Activated CD8-positive, alpha-beta memory T cell treated with anti-CD3 and anti-CD28 coated beads, Interleukin-2, amount 50 U/mL, for 1 hour (primary cell): Measurements from ENCODE around the gene GAGE13.
"Not testable (repeated sequence)": the region's sequence is repeated elsewhere in the genome, so short reads cannot be mapped to it uniquely, and the experiment has no call there.

ENCODE experiments used
- DNase-seq: peaks from one replicate; pipeline ENCODE4 v3.0.0-alpha.2; 2020; ENCODE audit errors: extremely low read depth

GAGE13 gene

DNA sequence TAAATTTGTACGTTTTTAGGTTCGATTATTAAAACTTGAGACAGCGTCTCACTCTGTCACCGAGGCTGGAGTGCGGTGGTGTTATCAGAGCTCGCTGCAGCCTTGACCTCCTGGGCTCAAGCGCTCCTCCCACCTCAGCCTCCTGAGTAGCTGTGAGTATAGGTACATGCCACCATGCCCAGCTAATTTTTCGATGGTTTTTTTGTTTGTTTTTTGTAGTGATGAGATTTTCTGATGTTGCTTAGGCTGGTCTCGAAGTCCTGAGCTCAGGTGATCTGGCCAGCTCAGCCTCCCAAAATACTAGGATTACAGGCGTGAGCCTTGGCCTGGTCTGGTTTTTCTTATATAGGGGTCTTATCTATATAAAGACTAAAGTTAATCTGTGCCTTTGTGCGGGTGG is 961 bp upstream of the GAGE13 start:
- not testable (repeated sequence) for DNase-seq

DNA sequence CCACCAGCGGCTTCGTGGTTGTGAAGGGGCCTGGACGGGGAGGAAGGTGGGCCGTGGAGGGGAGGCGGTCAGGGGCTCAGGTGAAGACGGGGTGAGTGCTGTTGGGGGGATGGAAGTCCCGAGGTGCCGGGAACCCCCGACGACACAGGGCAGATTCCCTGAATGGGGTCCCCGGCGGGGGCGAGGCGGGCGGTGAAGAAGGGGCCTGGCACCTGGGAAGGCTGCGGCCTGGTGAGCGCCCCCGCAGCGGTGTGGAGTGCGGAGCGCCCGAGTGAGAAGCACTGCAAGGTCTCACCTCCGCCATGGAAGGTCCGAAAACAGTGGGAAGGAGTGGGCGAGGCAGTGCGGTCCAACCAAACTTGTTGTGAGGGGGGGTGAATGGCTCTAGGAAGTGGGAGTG is 459 bp downstream of the GAGE13 start:
- DNase-seq = not testable (repeated sequence)

DNA sequence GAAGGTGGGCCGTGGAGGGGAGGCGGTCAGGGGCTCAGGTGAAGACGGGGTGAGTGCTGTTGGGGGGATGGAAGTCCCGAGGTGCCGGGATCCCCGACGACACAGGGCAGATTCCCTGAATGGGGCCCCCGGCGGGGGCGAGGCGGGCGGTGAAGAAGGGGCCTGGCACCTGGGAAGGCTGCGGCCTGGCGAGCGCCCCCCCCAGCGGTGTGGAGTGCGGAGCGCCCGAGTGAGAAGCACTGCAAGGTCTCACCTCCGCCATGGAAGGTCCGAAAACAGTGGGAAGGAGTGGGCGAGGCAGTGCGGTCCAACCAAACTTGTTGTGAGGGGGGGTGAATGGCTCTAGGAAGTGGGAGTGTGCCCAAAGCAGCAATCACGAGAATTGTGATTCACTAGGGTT is 10.1 kb downstream of the GAGE13 start:
- DNase-seq = not testable (repeated sequence)

DNA sequence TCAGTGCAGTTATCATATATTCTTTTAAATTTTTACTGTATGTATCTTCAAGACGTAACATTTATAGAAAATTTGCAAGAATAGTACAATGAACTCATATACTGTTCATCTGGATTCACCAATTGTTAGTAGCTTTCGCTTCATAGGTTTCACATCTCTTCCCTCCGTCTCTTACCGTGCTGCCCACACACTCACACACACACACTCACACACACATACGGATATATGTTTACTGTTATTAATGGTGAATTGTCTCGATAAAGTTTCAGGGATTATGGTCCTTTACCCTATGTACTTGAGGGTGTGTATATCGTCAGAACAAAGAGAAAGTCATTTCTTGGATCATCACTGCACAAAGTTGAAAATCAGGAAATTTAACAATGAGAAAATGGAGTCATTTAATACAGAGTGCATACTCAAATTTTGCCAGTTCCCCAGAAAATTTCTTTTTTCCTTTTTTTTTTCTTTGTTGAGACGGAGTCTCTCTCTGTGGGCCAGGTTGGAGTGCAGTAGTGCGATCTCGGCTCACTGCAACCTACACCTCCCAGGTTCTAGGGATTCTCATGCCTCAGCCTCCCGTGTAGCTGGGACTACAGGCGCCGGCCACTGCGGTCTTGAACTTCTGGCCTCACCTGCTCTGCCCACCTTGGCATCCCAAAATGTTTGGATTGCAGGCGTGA is 13.3 kb downstream of the GAGE13 start:
- not testable (repeated sequence) for DNase-seq

DNA sequence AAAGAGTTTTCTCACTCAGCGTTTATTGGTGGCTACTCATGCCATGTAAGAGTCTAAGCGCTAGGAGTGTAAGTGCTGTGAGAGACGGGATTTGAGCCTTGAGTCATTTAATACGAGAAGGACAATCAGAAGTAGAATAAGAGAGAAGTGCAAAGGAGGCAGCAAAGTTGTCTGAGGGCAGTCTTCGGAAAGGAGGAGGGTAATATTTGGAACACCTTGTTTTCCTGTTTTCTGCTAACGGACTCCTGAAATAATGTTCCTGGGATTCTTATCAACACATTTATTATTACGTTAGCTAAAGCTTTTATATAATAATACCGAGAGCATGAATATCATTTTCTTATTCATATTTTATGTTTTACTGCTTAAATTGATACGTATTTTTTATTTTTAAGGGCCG is 14.0 kb downstream of the GAGE13 start:
- DNase-seq = not testable (repeated sequence)

DNA sequence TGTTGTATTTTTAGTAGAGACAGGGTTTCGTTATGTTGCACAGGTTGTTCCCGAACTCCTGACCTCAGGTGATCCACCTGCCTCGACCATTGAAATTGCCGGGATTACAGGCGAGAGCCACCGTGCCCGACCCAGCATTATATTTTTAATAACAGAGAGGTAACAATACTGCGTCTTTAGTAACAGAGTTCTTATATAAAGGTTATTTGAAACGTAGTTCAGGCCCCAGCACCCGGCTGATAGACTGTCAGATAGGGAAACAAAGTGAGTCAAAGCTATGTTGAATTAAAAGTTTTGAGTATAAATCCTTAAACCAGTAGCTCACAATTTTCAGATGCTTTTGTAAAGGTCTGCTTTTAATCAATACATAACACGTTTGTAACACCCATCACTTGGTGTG is 14.8 kb downstream of the GAGE13 start:
- not testable (repeated sequence) for DNase-seq
